HG03097 (cell line): ENCODE results near the gene CHST10.
"Not testable (repeated sequence)": the region's sequence is repeated elsewhere in the genome, so short reads cannot be mapped to it uniquely, and the experiment has no call there.

ENCODE experiments used
- ATAC-seq: cut with Tn5 transposase; IDR thresholded peaks from one replicate; pipeline ENCODE4 v1.9.1; 2021; ENCODE audit not compliant: unreplicated experiment, low FRiP score

CHST10 gene

DNA sequence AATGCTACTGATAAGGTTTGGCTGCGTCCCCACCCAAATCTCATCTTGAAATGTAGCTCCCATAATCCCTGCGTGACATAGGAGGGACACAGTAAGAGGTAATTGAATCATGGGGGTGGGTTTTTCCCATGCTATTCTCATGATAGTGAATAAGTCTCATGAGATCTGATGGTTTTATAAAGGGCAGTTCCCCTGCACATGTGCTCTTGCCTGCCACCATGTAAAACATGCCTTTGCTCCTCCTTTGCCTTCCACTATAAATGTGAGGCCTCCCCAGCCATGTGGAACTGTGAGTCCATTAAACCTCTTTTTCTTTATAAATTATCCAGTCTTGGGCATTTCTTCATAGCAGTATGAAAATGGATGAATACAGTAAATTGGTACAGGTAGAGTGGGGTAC is 75.0 kb downstream of the CHST10 start:
- ATAC-seq: not testable (repeated sequence)
